ENCODE results near the gene CRB2.

- no peak for TF ChIP-seq POLR2A (IDR thresholded peaks at IDR 0.05)
- TF ChIP-seq CTCF (IDR thresholded peaks at IDR 0.05) = no peak
Measured at GRCh38 chr9:123378025-123378424, 22.0 kb downstream of the CRB2 start.

Measured in adrenal gland (tissue), 5 donors.